ENCODE measurements around the gene BRINP2.

Gene BRINP2

DNA sequence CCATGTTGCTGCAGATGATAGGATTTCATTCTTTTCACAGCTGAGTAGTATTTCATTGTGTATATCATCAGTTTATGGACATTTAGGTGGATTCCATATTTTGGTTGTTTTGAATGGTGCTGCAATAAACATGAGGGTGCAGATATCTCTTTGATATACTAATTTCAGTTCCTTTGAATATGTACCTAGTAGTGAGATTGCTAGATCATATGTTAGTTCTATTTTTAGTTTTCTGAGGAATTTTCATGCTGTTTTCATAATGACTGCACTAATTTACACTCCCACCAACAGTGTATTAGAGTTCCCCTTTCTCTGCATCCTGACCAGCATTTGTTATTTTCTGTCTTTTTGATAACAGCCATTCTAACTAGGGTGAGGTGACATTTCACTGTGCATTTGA is 82.1 kb downstream of the BRINP2 start:
- TF ChIP-seq GATA3 (IDR thresholded peaks at IDR 0.05; ENCODE audit: low read depth, low read length) (no peak), GATA2 (IDR thresholded peaks at IDR 0.05; ENCODE audit: low read depth, low read length) (no peak)

DNA sequence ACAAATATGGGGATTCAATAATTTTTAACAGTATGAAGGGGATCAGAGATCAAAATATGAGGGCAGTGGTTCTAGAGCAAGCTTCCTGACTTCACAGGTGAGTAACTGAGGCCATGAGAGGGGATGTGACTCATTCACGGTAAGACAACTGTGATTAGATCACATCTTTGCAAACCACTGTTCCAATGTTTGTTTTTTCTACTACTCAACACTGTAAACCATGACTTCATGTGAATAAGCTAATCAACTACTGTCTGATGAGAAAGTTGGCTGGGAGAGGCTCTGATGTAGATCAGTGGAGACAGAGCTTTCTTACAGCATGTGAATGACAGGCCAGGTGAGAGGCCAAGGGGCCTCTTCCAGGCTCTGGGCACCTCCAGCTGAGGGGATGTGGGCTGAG is 84.7 kb downstream of the BRINP2 start:
- TF ChIP-seq GATA3 (IDR thresholded peaks at IDR 0.05; ENCODE audit: low read depth, low read length) (no peak), GATA2 (IDR thresholded peaks at IDR 0.05; ENCODE audit: low read depth, low read length) (no peak)

DNA sequence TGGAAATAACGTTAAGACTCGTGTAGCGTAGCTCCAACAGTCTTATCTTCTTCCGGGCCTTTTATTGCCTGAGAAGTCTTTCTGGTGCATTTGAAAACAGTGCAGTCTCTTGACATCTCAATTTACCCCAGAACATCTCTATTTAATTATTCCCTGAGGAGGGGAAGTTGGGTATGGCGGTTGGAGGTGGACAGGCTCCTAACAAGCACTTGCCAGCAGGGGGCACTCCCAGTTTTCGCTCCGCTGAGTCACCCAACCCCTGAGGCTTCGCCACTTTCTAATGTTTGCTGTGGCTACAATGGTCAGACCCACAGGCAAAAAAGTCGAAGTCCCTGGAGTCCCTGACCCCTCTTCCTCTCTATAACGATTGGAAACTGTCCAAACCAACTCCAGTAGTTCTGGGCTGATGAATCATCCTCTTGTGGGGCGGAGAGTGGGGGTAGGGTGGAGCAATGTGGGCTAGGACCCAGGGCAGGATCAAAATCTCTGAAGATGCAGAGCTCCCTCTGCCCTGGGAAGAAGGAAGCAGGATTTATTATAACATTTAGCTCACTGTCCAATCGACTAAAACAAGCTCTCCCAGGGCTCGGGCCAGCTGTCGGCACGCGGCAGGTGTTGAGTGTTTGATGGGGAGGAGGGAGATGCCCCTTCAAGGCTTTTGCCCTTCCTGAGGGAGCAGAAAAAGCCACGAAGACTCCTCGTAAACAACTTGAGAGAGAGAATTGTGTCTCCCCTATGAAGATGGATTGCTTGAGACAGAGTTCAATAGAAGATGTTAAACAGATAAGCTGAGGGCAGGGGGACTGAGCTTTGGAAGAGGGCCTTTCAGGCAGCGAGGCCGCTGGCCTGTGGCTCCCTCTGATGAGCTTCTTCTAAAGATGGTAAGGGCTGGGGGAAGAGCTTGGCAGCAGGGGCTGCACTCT is 85.7 kb downstream of the BRINP2 start:
- TF ChIP-seq GATA2 (IDR thresholded peaks at IDR 0.05; ENCODE audit: low read depth, low read length) (no peak), GATA3 (IDR thresholded peaks at IDR 0.05; ENCODE audit: low read depth, low read length) (no peak)

DNA sequence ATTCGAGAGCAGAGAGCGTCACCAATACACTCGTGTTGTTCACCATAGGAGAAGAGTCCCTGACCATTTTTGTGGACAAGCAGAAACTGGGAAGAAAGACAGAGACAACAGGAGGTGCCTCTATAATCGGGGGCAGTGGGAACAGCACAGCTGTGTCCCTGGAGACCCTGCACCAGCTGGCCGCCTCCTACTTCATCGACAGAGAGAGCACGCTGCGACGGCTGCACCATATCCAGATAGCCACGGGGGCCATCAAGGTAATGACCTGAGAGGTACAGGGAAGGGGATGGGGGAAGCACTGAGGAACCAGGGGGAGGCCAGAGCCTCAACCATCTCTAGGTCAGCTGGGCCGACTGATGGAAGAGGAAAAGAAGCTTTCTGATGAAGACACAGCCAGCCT is 86.4 kb downstream of the BRINP2 start:
- TF ChIP-seq GATA3 (IDR thresholded peaks at IDR 0.05; ENCODE audit: low read depth, low read length): no peak
- TF ChIP-seq GATA2 (IDR thresholded peaks at IDR 0.05; ENCODE audit: low read depth, low read length): no peak

DNA sequence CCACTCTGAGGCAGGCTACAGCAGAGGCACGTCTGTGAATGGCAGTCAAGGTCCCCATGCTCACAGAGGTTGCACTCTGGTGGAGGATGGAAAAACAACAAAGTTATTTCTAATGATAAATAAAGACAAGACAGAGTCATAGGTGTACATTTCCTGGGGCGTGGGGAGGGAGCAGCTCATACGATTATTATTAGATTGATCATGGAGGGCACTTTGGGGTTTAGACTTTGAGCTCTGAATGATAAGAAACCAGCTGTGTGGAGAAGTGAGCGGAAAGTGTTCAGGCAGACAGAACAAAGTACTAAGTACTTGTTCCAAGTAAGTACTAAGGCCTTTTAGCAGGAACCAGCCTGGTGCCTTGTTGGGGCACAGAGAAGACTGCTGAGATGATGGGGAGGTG is 86.8 kb downstream of the BRINP2 start:
- TF ChIP-seq GATA2 (IDR thresholded peaks at IDR 0.05; ENCODE audit: low read depth, low read length) (no peak), GATA3 (IDR thresholded peaks at IDR 0.05; ENCODE audit: low read depth, low read length) (no peak)

DNA sequence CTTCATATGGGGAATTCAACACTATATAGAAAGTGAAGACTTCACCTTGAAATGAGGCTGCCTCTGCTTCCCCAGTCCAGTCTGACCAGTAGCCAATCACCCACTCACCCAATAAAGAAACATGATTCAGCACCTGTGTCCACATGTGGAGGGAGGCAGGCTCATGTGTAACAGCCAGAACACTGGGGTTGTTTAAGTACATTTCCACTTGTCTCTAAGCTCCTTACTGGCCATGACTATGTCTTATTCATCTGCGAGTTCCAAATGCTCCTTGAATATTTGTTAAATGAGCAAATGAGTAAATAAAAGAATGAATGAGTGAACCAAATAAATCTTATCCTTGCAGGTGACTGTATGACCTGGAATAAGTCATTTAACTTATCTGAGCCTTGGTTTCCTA is 100.1 kb downstream of the BRINP2 start:
- TF ChIP-seq GATA2 (IDR thresholded peaks at IDR 0.05; ENCODE audit: low read depth, low read length): no peak

DNA sequence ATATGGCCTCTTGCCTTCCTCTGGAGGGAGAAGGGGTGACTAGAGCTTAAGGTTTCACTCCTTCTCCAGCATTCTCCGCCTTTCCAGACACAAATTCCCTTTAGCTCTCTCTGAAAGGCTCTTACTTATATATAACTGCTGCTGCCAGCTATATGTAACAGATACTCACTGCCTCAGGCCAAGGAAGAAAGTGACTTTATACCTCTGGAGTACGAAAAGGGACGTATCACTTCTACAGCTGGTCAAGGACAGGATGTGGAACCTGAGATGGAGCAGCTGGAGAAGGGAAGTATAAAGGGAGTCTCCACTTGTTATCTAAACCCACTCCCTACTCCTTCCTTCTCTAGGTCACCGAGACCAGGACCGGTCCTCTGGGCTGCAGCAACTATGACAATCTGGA is 102.4 kb downstream of the BRINP2 start:
- TF ChIP-seq GATA2 (IDR thresholded peaks at IDR 0.05; ENCODE audit: low read depth, low read length) (no peak), GATA3 (IDR thresholded peaks at IDR 0.05; ENCODE audit: low read depth, low read length) (no peak)

DNA sequence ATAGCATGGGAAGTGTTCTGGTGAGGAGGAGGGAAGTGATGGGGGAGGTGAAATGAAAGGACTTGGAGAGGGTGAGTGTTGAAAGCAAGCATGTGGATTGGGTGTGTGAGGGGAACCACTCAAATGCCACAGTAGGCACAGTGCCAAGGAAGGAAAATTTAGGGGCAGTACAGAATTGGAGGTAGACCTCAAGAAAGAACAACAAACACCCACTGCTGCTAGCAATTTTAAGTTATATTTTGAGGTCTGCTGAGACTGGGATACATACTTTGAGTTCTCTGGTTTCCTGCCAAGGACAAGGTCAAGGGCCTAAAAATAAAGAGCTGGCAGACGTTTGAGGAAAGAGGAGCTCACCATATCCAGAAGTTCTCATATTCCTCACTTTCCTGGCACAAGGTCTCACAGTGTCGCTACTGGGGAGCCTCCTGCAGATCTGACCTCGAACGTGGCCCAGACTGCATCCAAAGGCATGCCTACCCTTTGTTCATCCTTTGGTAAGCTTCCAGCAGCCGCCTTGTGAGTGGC is 104.0 kb downstream of the BRINP2 start:
- TF ChIP-seq GATA2 (IDR thresholded peaks at IDR 0.05; ENCODE audit: low read depth, low read length): no peak
- TF ChIP-seq GATA3 (IDR thresholded peaks at IDR 0.05; ENCODE audit: low read depth, low read length): no peak

DNA sequence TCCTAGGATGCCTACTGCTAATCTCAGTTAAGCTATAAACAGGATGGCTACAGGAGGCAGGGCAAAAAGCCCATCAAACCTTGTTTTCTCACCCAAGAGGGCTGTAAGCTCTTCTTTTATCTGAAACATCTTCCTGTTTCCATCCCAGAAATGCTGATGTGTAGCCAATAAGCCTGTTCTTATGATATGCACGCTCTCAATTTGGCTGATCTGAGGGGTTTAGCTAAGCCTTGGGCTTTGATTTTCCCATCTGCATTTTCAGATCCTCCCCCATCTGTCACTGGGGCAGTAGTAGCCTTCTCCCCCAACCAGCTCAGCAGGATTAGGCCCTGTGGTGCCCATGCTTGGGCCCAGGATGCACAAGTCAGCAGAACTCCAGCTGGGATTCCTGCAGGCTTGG is 105.0 kb downstream of the BRINP2 start:
- TF ChIP-seq GATA2 (IDR thresholded peaks at IDR 0.05; ENCODE audit: low read depth, low read length) (no peak), GATA3 (IDR thresholded peaks at IDR 0.05; ENCODE audit: low read depth, low read length) (no peak)

DNA sequence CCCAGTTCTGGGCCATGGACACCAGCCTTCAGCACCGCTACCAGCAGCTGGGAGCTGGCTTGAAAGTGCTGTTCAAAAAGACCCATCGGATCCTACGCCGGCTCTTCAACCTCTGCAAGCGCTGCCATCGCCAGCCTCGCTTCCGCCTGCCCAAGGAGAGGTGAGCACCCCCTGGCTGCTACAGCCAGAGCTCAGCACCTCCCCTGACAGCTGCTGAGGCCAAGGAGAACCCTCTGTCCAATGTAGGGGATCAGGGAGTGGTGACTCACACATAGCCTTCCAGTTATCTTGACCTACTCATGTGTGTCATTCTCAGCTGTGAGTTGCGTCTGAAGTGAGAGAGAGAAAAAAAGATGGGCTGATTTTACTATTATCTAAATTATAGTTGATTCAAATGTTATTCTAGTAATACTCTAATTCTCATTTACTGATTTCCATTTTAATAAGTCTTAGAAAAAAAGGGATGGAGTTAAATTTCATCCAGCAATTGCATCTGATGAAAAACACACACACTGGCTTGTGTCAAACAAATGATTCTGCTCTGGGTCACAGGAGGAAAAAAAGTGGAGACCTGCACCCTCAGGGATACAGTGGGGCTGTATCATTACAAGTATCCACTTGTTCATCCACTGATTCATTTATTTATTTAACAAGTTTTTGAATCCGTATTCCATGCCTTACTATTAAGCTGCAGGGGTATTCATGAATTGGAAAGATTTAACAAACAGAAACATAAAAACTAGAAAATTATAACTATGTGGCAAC is 108.0 kb downstream of the BRINP2 start:
- TF ChIP-seq GATA3 (IDR thresholded peaks at IDR 0.05; ENCODE audit: low read depth, low read length) (no peak), GATA2 (IDR thresholded peaks at IDR 0.05; ENCODE audit: low read depth, low read length) (no peak)

DNA sequence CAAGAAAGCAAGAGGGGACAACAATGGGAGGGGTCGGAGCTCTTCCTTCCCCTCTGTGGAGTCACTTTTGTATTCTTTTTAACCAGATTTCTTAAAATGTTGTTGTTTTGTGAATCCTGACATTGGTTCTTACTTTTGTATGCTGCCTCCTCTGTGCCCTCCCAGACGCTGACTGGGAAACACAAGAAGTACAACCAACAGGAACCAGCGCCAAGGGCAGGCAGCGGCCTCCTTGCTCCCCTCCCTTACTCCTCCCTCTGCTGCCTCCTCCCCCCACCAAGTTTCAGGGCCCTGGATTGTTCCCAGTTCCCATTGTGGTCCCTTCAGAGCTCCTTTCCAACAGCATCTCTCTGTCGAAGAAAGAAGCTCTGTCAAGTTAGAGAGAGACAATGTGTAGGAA is 111.1 kb downstream of the BRINP2 start:
- TF ChIP-seq GATA3 (IDR thresholded peaks at IDR 0.05; ENCODE audit: low read depth, low read length) (no peak), GATA2 (IDR thresholded peaks at IDR 0.05; ENCODE audit: low read depth, low read length) (no peak)

DNA sequence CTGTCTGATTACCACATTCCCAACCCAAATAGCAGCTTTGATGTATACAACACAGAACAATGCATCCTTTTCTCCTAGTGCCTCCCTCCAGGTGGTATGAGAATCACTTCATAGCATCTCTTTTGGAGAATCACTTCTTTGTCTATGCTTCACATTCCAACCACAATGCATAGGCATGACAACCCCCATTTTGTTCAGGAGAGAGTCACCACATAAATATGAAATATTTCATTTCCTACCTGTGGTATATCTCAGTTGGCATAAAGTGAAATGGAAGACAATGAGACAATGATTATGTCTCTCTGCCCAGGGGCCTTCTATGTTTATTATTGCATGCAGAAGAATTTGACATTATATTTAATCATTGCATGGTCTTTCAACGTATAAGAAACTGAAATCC is 112.2 kb downstream of the BRINP2 start:
- TF ChIP-seq GATA3 (IDR thresholded peaks at IDR 0.05; ENCODE audit: low read depth, low read length) (no peak), GATA2 (IDR thresholded peaks at IDR 0.05; ENCODE audit: low read depth, low read length) (no peak)

DNA sequence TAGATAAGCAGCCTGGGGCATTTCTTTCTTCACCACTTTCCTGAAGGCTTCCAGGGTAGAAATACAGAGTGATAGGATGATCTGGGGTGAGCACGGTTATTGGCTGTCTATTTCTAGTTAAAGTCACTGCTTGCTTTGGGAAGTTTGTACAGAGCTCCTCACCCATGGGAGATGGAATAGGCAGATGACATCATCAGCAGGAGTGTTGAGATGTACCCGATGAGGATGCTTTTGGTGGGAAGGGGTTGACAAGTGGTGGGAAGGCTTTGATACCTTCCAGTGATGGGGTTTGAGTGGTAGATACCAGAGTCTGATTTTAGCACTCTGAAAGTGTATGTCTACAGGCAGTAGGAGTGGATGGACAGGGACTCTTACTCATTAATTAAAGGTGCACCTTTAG is 112.6 kb downstream of the BRINP2 start:
- TF ChIP-seq GATA3 (IDR thresholded peaks at IDR 0.05; ENCODE audit: low read depth, low read length): no peak

DNA sequence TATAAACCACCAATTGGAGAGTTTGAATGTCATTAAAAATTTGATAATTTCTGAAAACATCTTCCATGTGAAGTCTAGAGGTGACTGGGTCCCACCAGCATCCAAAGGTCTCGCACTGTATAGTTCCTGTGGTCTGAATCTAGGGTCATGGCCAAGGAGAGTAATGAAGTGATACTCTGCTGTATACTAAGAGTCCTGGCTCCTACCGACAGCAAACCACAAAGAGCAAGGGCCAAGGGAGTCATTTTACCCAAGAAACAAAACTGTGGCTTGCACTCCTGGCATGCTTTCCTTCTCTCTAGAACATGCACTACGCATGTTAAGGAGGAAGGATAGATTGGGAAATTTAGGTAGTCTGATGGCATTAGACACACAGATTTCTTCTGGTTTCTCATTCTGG is 115.6 kb downstream of the BRINP2 start:
- TF ChIP-seq GATA3 (IDR thresholded peaks at IDR 0.05; ENCODE audit: low read depth, low read length) (no peak), GATA2 (IDR thresholded peaks at IDR 0.05; ENCODE audit: low read depth, low read length) (no peak)

DNA sequence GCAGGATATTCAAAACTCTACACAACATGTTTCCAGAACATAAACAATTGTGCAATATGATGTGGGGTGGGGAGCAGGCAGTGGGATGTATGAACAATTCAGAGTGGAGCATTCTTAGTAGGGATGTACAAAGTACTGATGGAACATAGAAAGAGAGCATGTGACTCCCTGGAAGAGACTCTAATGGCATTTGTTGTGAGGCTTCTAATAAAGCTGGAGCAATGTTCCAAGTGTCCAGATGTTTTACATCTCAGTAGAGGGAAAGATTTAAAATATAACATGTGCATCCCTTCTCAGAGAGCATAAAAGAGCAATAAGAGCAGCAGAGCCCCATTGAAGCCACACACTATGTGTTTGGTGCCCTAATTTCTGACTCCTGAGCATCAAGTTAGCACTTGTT is 116.5 kb downstream of the BRINP2 start:
- TF ChIP-seq GATA2 (IDR thresholded peaks at IDR 0.05; ENCODE audit: low read depth, low read length): no peak
- no peak for TF ChIP-seq GATA3 (IDR thresholded peaks at IDR 0.05; ENCODE audit: low read depth, low read length)

All from SH-SY5Y (cell line).